GM19240 (cell line): ENCODE data around the gene PRKCH.
"Not testable (repeated sequence)": the region's sequence is repeated elsewhere in the genome, so short reads cannot be mapped to it uniquely, and the experiment has no call there.

ENCODE experiments used
- DNase-seq: peaks from one replicate; pipeline ENCODE4 v3.0.0; 2011; ENCODE audit warnings: low spot score; ENCODE audit not compliant: insufficient read length

PRKCH gene

GRCh38 chr14:61388976-61389576, 67.7 kb downstream of the PRKCH start:
- no peak for DNase-seq

DNA sequence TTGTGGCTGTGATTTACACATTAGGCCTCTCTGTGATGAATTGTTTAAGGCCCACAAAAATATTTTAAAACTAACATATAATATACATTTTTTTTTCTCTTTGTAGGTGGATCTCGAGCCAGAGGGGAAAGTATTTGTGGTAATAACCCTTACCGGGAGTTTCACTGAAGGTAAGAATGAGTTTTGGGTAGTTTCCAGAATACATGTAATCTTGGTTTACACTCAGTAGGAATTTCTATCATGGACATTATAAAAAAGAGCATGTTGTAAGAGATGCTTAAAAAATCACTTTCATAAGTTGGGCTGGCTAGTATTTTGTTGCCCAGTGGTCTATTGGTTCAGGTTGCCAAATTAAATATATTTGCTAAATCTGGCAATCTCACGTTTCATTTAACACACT, 69.7 kb downstream of the PRKCH start:
- DNase-seq, result no peak

DNA sequence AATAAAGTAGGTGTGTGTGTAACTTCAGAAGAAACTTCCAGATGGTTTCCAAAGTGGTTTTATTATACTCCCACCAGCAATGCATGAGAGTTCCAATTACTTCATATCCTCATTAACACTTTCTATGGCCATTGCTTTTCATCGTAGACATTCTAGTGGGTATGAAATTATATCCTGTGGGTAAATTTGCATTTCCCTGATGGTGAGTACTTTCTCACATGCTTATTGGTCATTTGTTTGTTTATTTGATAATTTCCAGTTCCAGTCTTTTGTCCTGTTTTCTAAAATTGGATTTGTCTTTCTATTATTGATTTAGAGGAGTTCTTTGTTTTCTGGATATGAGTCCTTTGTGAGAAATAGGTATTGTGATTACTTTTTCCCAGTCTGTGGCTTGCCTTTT, 70.9 kb downstream of the PRKCH start:
- DNase-seq, result no peak

DNA sequence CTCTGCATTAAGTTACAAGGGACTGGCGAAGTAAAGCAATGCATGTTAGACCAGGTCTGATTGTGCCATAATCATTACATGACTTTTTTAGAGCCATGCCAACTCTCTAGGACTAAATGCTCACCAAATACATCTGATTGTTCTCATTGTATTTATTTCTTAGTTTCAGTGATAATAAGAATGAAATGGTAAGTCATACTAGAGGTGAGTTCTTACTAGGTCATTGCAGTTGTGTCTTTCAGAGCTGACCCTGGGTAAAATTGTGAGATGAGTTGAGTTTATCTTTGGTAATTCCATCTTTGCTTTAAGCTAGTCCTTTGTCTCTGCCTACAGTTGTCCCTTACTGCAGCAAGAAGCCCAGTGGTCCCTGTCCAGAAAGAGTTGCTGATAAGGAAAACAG, 73.2 kb downstream of the PRKCH start:
- DNase-seq, result no peak

DNA sequence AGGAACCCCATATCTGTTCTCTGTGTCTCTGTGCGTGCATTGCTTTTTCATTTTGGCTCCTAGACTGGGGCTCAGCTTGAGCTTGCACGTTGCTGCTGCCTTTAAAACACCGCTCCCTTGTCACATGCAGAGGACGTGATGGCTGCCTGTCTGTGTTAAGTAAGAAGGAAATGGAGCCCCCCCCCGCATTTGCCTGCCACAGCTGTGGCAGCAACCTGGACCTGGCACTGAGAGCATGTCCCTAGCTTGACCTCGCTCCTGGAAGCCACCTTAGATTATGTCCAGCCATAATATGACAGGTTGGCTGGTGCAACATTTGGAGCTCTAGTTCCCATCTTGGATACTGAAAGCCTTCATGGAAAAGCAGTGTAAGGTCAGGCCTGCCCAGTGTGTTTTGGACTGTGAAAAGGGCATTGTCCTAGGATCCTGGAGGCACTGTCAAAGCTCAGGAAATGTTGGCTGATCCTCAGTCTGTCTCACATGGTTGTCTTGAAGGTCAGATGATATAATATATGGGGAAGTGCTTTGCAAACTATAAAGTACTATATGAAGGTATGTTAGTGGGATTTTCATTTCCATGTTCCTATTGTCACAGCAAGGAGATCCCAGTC, 73.8 kb downstream of the PRKCH start:
- no peak for DNase-seq

GRCh38 chr14:61396279-61396678, 74.9 kb downstream of the PRKCH start:
- no peak for DNase-seq

GRCh38 chr14:61396694-61397093, 75.3 kb downstream of the PRKCH start:
- no peak for DNase-seq

GRCh38 chr14:61397615-61398014, 76.2 kb downstream of the PRKCH start:
- DNase-seq, result no peak

DNA sequence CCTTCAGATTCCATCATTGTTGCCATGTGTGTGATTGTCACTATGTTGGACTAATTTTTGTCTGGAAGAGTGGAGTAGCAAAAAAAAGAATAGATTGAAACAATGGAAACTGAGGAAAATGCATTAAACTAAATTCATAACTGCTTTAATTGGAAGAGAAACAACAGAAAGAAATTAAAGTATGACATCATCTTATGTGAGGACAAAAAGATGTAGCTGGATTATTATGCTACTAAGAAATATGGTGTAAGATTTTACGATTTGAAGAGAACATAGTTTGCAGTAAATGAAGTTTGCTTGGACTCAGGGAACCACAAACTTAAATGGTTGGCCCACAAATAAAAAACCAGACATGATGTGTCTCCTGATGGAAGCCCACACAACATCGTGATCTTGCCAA, 76.8 kb downstream of the PRKCH start:
- DNase-seq, result no peak

DNA sequence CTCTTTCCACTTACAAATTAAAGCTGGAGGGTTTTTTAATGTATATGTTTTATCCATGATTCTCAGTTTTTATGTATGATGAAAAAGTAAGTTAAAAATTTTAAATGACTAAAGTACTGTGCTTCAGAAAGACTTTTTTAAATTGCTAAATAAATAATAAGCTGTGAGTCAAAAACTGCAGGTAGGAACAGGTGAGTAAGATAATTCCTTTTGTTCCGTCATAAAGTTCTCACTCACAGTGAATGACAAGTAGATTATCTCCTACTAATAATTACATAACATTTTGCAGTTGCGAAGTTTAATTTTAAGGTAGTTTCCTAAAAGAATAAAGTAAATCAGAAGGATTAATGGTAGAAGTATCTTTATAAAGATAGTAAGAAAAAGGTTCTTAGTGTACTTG, 78.0 kb downstream of the PRKCH start:
- no peak for DNase-seq

DNA sequence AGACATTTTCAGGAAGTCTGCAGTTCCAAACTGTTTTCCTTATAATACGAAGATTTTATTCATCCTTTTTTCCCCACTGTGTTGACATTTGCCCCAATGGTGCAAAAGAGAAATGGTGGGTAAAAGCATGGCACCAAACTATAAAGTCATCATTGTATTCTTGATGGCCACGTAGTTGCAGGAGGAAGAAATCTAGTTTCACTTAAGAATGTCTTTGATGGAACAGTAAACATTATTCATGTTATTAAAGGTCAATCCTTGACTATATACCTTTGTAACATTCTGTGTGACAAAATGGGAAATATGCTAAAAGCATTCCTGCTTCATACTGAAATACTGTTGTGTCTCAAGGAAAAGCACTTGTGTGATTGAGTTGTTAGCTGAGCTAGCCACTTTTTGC, 80.1 kb downstream of the PRKCH start:
- no peak for DNase-seq

DNA sequence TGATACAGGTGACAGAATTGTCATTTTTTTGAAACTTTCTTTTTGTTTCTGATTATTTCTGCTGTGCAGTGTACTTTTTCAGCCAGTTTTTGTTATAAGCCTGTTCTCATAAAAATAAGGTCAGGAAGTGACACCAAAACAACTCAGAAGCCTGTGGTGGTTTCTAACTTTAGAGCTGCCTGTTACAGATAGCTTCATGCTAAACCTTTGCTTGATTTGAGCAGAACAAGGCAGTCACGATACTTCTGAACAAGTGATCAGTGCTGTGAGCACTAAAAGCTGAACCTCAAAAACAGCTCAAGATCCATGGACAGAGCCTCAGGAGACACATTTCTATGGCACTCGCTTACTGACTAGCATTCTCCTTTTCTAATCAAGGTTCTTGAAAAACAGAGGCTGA, 82.0 kb downstream of the PRKCH start:
- no peak for DNase-seq

DNA sequence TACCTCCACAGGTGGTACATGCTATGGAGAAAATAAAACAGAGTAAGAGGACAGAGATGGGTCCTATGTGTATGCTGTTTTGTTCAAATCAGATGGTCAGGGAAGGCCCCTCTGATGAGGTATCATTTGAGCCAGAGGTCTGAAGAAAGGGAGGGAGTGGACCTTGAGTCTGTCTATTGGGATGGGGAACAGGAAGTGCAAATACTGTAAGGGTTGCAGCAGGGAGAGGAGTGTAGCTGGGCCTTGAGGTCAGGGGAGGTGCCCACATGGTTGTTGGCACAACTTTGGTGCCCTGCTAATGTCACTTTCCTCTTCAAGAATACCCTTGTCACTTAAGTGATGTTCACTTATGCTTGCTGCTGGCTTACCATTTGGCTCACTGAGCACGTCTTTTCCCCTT, 83.3 kb downstream of the PRKCH start:
- DNase-seq, result no peak

DNA sequence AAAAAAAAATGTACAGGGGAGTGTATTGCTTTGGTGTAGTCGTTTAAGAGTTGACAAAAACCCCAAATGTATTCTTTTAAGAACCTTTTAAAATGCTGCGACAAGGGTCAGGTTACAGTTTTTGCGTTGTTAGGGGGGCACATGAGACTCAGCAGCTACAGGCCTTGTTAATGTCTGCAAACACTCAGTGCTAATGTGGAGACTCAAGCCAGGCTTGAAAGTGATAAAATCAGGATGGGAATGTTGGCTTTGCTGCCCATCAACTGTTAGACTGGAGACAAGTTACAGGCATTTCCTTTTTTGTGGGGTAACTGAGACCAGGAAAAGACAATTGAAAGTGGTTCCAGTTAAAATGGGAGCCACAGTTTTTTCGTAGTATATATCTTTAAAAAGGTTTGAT, 84.8 kb downstream of the PRKCH start:
- no peak for DNase-seq

DNA sequence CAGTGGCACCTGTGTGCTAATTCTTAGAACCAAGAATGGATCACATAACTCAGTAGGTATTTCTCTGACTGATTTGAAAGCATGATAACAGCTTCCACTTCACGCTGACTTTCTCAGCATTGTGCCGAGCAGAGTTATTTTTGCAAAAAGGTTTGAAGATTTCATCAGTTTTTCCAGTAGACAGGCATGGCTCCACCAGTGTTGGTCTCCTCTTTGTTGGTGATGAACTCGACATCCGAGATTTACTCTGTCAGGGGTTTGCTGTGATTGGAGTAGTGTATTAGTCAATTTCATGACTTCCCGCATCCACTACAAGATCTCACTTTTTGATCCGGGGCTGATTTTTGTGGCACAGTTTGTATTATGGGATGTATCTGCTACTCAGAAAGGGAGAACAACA, 85.3 kb downstream of the PRKCH start:
- DNase-seq, result no peak

DNA sequence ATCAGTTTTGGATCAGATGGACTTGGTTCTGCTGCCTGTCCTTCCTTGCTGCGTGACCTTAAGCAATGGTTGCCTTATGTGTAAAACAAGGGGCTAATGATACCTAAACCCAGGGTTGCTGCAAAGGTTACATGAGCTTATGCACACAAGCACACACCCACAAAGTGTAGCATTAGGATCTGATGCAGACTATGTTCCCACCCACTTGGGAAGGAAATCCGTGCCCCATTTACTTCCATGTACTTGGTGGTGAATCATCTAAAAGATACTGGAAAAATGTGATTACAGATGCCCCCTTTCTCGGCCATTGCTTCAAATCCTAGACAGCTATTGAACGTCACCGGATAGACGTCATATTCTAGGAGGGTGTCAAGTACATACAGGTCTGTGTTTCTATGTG, 87.1 kb downstream of the PRKCH start:
- no peak for DNase-seq

- no peak for DNase-seq
Observed at GRCh38 chr14:61409782-61410181, 88.4 kb downstream of the PRKCH start.

- not testable (repeated sequence) for DNase-seq
Observed at GRCh38 chr14:61415934-61416333, 94.6 kb downstream of the PRKCH start.

GRCh38 chr14:61416591-61416990, 95.2 kb downstream of the PRKCH start:
- DNase-seq, result no peak

- DNase-seq, result no peak
Observed at GRCh38 chr14:61417141-61417540, 95.8 kb downstream of the PRKCH start.

DNA sequence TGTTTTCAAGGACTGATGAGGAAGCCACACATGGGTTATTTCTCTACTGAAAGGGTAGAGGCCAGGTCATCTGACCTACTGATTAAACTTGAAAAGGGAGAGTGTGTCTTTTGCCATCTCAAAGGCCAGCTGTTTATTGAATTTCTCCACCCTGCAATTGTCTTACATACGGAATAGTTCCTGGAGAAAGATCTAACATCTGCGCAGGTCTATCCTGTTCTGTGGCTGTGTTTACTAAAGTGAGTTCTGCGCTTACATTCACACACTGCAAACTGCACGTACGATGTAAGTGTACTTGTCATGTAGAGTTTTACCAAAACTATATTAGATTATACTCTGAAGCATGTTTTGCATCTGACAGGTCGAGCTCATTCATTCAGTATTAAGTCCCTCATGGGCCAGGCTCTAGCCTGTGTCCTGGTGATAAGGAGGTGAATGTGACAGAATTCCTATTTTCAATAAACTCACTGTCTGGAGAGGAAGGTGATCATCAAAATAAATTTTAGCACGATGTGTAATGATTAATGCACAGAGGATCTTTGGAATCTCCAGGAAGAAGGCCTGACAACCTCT, 96.6 kb downstream of the PRKCH start:
- DNase-seq, result no peak

DNA sequence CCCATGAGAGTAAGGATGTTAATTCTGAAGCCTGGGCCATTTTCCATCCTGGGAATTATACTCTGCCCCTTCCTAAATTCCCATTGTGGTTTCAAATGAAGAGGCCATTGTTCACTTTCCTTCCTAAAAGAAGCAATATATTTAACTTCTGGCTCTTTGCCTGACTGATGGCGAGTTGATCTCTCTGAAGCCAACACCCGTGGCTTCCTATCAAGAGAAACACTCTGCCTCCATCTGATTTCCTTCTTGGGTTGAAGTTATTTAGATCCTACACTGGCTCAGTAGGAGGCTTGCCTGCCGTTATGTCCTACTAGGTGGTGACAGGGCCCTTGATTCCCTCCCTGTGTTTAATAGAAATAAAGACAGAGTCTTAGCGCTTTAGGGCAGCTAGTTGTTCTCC, 97.4 kb downstream of the PRKCH start:
- DNase-seq, result no peak

DNA sequence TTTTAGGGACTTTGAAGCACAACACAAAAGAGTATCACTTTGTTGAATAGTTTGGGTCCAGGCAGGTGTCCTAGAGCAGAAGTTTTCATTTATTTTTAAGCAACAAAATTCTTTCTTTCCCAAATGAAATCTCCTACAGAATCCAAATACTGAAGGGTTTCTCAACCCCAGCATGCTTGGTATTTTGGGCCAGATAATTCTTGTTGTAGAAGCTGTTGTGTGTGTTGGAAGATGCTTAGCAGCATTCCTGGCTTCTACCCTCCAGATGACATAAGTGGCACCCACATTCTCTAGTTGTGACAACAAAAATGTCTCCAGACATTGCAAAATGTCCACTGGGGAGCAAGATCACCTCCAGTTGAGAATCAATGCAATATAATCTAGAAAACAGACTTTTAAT, 97.8 kb downstream of the PRKCH start:
- no peak for DNase-seq
